ENCODE data around the gene SOX6.
A peak's percentile ranks its signal among the peaks of the same experiment; 100 is the strongest.

SOX6 gene

GRCh38 chr11:16028419-16028818, 327.9 kb downstream of the SOX6 start:
- FAIRE-seq, result no peak

- no peak for FAIRE-seq
These were observed 328.7 kb downstream of the SOX6 start for GRCh38 chr11:16027621-16028020.

- FAIRE-seq, result no peak
These were observed 329.5 kb downstream of the SOX6 start for GRCh38 chr11:16026849-16027248.

GRCh38 chr11:16018931-16019330, 337.4 kb downstream of the SOX6 start:
- FAIRE-seq, result no peak

GRCh38 chr11:16016468-16016829, 339.9 kb downstream of the SOX6 start:
- FAIRE-seq, result peak; percentile 98

GRCh38 chr11:16015741-16016467, 340.4 kb downstream of the SOX6 start:
- FAIRE-seq, result no peak

- FAIRE-seq, result no peak
These were observed 342.6 kb downstream of the SOX6 start for GRCh38 chr11:16013649-16014275.

GRCh38 chr11:16013242-16013641, 343.1 kb downstream of the SOX6 start:
- FAIRE-seq, result no peak

- no peak for FAIRE-seq
These were observed 344.1 kb downstream of the SOX6 start for GRCh38 chr11:16012125-16012751.

- no peak for FAIRE-seq
These were observed 344.9 kb downstream of the SOX6 start for GRCh38 chr11:16011396-16011795.

GRCh38 chr11:16009021-16009420, 347.3 kb downstream of the SOX6 start:
- no peak for FAIRE-seq

- no peak for FAIRE-seq
These were observed 348.8 kb downstream of the SOX6 start for GRCh38 chr11:16007514-16007913.

GRCh38 chr11:16002942-16003341, 353.4 kb downstream of the SOX6 start:
- FAIRE-seq, result no peak

GRCh38 chr11:16001899-16002426, 354.4 kb downstream of the SOX6 start:
- peak; percentile 92 for FAIRE-seq

- no peak for FAIRE-seq
These were observed 355.2 kb downstream of the SOX6 start for GRCh38 chr11:16001044-16001568.

GRCh38 chr11:16000065-16000464, 356.3 kb downstream of the SOX6 start:
- FAIRE-seq, result no peak

- FAIRE-seq, result no peak
These were observed 363.0 kb downstream of the SOX6 start for GRCh38 chr11:15993345-15993744.

- no peak for FAIRE-seq
These were observed 365.1 kb downstream of the SOX6 start for GRCh38 chr11:15991215-15991614.

GRCh38 chr11:15989685-15990084, 366.7 kb downstream of the SOX6 start:
- FAIRE-seq, result no peak

GRCh38 chr11:15988693-15989231, 367.6 kb downstream of the SOX6 start:
- no peak for FAIRE-seq

- no peak for FAIRE-seq
These were observed 368.3 kb downstream of the SOX6 start for GRCh38 chr11:15988016-15988550.

GRCh38 chr11:15987046-15987445, 369.3 kb downstream of the SOX6 start:
- no peak for FAIRE-seq

- no peak for FAIRE-seq
These were observed 370.5 kb downstream of the SOX6 start for GRCh38 chr11:15985860-15986139.

Data from endometrium (tissue), 2 donors.